ENCODE measurements around the gene ATP2C2.
"Not testable (repeated sequence)": the region's sequence is repeated elsewhere in the genome, so short reads cannot be mapped to it uniquely, and the experiment has no call there.

ATP2C2 gene

DNA sequence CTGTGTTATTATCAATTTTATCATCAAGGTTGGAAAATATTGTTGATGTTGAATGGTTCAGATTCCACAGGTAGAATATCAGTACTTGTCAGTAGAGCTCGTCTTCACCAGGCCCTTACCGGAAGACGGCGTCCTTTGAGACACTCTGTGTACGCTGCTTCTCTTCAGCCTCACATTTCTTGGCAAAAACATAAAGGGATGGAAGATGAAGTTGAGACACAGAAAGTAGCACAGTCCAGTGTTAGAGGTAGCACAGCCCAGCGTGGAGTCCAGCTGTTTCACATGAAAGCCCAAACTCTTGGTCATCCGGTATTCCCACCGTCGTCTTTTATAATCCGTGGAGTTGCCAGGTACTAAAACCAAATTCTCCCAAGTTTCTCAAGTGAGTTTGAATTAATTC, 30.4 kb downstream of the ATP2C2 start:
- no peak for DNase-seq

DNA sequence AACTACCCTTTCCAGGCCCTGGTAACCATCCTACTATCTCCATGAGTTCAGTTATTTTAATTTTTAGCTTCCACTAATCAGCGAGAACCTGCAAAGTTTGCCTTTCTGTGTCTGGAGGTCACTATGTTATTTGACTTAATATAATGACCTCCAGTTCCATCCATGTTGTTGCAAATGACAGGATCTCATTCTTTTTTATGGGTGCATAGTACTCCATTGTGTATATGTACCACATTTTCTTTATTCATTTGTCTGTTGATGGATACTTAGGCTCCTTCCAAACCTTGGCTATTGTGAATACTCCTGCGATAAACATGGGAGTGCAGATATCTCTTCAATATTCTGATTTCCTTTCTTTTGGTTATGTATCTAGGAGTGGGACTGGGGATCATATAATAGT, 31.6 kb downstream of the ATP2C2 start:
- not testable (repeated sequence) for DNase-seq

DNA sequence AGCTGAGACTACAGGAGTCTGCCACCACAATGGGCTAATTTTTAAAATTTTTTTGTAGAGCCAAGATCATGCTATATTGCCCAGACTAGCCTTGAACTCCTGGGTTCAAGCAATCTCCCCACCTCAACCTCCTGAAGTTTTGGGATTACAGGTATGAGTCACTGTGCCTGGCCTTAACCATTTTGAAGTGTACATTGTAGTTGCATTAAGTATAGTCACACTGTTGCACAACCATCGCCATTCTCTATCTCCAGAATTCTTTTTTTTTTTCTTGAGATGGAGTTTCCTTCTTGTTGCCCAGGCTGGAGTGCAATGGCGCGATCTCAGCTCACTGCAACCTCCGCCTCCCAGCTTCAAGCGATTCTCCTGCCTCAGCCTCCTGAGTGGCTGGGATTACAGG, 35.1 kb downstream of the ATP2C2 start:
- not testable (repeated sequence) for DNase-seq

DNA sequence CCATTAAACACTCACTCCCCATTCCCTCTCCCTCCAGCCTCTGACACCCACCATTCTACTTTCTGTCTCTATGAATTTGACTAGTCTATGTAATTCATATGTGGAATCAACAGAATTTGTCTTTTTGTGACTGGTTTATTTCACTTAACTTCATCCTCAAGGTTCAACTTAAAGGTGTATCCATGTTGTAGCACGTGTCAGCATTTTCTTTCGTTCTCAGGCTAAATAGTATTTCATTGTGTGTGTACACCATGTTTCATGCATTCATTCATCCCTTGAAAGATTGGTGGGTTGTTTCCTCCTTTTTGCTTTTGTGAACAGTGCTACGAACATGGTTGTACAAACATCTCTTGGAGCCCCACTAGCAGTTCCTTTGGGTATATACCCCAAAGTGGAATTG, 36.0 kb downstream of the ATP2C2 start:
- DNase-seq: no peak

DNA sequence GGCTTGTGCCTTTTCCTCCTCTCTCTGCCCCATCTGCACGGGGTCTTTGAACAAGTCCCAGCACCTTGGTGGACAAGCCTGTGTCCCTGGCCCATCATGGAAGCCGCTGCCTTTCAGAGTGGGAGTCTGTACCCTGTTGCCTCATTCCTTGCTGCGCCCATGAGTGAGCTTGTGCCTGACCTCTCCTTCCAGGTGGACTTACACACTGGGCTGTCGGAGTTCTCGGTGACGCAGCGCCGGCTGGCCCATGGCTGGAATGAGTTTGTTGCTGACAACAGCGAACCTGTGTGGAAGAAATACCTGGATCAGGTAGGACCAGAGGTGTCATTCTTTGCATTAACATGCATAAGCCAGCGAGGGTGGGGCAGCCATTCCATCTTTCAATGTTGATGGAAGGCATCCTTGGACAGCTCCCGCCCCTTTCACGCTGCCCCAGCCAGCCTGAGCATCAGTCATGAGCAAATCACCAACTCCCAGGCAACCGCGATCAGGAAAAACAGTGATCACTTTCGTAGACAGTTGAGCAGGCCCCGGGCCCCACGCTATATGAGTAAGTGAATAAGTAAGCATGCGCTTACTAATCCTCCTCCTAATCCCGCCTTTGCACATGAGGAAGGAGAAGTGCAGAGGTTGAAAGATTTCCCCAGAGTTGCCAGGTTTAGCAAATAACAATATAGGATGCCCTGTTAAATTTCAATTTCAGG, 36.8 kb downstream of the ATP2C2 start:
- DNase-seq: no peak

DNA sequence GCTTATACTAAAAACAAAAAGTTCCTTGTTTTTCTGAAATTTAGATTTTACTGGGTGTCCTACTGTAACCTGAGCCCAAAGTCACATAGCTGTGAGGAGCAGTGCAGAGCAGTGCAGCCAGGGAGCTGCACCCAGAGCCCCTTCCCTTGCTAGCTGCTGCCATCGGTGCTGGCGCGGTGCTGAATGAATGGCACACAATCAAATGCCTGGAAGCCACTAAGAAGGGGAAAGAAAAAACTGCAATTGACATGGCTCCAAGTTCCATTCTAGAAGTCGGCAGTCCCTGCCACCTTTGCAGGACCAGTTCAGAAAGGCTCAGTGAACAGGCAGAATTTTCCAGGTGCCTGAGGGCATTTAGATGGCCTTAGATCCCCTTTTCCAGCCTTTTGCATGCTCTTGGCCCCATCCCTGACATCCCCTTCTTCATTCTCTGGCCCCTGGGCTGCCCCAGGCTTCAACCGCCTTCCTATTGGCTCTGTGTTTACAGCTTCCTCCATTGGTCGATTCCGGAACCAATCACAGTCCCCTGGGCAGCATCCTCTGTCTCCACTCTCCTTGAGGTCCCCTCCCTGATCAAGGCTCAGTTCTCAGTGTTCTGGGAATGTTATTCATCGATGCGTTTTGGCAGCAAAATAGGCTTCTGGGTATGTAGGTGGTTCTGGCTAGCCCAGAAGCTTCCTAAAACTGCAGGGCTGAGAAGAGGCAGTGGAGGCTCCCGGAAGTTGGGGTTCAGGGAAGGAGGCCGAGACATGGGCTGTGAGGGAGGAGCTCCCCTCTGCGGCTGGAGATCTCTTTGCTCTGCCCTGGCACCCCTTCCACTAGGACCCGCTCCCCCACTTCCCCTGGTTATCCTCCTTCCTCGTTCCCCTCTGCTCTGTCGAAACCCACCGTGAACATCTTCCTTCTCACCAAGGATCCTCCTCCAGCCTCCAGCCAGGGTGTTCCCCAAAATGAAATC, 37.9 kb downstream of the ATP2C2 start:
- DNase-seq: no peak

DNA sequence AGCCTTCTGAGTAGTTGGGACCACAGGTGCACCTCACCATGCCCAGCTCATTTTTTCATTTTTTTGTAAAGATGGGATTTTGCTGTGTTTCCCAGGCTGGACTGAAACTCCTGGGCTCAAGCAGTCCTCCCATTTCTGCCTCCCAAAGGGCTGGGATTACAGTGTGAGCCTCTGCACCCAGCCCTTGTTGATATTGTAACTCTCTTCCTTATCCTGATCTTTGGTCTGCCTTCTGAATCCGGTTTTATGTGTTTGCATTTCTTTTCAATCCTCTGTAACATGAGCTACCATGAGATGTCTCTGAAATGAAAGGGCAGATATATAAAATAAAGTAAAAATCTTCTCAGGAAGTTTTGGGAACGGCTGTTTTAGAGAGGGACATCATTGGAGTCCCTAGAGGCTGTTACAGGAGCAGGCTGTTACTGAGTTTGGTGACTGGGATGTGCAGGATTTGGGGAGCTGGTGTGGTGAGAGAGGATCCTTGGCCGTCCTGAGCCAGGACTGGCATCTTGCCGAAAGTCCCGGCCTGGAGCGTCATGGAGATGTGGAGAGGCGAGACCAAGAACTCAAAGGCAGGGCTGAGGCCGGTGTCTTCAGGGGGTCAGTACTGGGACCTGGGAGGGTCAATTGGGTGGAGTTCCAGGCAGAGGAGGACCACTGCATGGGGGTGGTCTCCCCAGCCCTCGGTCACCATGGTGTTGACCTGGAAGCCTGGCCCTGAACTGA, 39.4 kb downstream of the ATP2C2 start:
- DNase-seq: no peak

DNA sequence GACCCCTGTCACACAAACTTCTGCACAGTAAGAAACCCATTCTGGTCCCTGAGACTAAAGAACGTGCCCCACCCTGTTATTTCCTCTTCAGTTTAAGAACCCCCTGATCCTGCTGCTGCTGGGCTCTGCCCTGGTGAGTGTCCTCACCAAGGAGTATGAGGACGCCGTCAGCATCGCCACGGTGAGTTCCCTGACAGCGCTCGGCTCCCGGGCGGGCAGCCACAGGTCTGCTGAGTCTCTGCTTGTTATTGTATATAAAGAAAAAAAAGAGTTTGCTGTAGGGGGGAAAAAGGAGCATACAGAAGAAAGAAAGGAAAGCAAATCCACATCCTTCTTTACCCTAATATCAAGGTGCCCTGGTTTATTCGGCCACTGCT, 40.0 kb downstream of the ATP2C2 start:
- no peak for DNase-seq

DNA sequence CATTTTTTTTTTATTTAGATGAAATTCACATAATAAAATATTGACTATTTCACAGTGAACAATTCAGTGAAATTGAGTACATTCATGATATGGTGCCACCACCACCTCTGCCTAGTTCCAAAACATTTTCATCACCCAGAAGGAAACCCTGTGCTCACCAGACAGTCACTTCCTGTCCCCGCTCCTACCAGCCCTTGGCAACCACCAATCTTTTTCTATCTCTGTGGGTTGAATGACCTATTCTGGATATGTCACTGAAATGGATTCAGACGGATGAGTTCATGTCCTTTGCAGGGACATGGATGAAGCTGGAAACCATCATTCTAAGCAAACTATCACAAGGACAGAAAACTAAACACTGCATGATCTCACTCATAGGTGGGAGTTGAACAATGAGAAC, 40.5 kb downstream of the ATP2C2 start:
- DNase-seq: no peak

DNA sequence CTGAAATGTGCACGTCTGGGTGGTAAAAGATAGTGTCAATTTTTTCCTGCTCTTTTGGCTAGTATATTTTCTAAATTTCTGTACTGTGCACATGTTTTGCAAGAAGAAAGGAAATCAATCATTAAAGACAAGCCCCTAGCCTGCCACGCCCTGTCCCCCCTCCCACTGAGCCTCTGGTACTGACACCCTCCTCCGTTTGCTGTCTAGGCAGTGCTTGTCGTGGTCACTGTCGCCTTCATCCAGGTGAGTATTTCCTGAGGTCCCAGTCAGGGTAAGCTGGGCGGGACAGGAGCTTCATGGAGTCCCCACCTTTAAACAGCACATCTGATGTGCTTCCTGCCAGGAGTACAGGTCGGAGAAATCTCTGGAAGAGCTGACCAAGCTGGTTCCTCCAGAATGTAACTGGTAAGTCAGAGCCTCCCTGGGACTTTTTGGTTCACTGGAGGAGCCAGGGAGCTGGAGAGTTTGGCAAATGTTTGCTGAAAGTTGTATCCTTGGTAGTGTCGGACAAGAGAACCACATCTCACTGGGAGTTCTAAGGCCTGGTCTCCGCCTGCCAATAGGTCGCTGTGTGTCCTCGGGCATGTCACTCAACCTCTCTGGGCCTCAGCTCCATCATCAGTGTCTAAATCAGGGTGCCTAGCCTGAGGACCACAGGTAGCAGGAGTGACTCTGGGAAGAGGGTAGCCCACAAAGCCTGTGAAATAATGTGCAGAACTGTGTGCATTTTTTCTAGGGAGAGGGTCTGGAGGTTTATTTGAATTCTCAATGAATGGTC, 42.2 kb downstream of the ATP2C2 start:
- no peak for DNase-seq

DNA sequence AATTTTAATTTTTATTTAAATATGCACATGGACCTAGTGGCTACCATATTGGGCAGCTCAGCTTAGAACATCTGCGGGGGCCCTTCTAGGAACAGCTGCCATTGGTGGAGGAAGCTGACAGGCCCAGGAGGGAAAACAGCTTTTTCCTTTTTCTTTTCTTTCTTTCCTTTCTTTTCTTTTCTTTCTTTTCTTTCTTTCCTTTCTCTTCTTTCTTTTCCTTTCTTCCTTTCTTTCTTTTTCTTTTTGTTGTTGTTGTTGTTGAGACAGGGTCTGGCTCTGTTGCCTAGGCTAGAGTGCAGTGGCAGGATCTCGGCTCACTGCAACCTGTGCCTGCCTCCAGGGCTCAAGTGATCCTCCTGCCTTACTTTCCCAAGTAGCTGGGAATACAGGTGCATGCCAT, 43.4 kb downstream of the ATP2C2 start:
- DNase-seq: no peak

DNA sequence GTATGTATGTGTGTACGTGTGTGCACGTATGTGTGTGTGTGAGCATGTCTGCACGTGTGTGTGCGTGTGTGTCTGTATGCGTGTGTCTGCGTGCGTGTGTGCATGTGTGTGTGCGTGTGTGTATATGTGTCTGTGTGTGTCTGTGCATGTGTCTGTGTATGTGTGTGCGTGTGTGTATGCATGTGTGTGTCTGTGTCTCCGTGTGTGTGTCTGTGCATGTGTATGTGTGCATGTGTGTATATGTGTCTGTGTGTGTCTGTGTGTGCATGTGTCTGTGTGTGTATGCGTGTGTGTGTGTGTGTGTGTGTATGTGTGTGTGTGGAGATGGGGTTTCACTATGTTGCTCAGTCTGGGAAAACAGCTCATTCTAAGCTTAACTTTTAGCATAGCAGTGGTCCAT, 43.9 kb downstream of the ATP2C2 start:
- no peak for DNase-seq

DNA sequence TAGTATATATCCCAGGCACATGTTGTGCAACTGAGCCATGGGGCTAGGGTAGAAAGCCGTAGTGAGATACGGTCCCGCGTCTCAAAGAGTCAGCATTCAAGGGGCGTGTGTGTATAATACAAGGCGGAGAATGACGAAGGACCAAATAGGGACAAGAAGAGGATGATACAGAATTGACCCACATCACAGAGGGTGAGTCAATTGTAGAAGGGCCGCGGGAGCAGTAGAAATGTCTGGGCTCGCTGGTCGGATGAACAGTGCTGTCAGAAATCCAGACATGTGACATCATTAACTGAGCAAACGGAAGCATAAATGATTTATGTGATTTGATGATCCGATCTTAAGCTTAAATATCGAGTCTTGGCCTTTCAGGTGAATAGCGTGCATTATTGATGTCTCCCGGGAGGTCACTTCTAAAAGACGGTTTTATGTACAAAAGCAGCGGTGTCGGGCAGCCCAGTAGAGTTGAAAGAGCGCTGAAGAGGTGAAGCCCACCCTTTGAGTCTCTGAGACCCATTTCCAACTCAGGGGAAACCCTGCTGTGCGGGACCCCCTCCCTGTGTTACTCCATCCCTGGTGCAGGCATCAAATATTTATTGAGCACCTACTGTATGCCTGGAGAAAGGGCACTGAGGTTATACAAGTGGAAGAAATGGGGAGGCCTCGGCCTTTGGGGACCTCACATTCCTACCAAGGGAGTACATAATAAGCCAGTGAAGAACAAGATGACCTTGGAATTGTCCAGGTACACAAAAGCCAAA, 45.1 kb downstream of the ATP2C2 start:
- DNase-seq: no peak

DNA sequence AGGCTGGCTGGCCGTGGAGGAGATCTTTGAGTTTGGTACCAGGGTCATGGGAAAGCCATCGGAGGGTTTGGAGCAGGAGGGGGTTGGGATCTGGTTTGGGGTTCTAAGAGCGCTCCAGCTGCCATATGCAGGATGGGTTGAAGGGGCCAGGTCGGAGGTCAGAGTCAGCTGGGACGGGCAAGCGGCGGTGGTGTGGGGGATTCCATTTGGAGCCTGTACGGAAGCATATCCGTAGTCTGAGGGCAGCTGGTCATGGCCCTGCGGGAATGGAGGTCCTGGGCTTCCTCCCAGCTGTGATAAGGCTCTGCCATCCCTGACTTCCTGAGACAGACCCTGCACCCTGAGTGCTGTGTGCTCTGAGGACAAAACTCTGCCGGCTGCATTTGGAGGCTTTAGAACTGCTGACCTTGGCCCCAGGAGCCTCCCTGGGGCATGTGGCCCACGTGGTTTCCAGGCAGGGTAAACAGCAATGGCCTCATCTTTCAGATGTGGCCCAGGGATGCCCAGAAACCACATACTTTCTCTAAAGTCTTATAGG, 46.5 kb downstream of the ATP2C2 start:
- no peak for DNase-seq

DNA sequence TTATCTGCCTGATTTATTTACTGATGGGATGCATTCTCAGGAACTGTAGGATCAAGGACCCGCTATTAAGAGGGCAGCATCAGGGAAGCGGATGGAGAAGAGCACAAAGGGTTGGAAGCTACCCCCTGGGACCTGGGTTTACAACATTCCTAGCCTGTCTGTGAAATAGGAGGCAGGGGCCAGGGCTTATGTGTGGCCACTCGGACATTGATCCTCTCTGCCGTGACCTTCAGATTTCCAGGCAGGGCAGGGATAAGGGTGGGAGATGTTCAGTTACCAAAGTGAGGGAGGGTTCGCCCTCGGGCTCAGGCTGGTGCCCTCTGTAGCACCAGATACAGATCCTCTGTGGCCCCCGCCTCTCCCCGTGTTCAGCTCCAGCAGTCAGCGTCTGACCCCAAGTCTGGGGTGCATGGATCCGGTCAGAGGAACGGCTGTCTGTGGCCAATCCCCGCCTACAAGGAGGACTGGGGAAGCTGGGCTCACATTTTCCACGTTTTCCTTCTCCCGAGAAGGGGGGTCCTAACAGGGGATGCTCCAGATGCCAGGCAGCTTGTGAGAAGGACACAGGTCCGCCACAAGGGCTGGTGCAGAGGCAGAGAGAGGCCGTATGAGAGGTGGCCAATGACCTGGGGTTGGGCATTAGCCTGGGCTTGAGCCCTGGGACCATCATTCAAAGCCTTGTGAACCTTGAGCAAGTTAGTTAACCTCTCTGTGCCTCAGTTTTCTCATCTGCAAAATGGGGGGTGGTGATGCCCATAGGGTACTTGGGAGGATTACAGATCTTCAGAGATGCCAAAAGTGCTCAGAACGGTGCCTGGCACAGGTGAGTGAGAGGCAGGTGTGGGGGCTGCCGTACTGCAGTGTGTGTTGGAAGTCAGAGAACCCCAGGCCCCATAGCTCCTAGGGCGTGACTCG, 48.3 kb downstream of the ATP2C2 start:
- no peak for DNase-seq

DNA sequence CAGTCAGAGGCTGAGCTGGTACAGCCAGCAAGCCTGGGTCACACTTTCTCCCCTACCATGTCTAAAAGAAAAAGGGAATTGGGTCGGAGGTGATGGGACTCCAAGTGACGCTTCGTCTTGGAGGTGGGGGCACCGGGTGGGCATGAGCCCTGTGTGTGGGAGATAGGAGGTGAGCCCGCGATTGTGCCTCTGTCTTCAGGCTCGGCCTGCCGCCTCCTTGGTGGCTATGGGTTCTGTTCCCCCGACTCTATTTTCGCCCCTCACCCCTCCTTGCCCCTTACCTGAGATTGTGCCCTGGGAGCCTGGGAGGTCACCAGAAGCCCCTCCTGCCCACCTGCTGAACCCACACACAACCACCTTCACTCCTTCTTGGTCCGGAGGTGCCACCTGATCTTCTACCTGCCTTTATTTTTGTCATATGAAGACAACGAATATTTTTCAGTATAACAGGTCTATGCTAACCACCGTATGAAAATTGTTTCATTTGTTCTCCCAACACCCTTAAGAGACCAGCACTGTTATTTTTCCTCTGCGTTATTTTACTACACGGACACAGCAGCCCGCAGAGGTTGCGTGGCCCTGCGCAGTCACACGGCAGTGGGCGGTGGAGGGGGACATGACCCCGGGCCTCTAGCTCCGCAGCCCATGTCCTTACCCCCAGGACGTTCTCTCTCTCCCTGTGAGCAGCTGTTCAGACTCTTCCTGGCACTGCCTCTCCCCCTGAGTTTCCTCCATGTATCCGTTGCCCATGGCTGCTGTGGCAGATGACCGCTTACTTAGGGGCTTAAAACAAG, 49.9 kb downstream of the ATP2C2 start:
- no peak for DNase-seq

DNA sequence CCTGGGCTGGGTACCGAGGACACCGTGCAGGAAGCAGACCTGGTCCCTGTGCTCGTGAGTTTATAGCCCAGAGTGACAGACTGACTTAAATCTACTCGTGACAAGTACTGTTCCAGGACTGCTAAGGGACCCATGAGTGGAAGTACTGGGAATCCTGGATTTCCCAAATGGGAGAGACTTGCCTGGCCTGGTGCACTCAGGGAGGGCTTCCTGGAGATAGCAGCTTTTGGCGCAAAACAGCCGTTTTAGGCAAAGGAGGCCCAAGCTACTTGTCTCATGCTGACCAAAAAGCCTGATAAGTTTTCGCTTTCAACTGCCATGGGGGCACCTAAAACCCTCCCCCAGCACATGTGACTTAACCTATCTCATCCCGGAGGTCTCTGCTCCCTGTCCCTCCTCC, 51.4 kb downstream of the ATP2C2 start:
- DNase-seq: no peak

DNA sequence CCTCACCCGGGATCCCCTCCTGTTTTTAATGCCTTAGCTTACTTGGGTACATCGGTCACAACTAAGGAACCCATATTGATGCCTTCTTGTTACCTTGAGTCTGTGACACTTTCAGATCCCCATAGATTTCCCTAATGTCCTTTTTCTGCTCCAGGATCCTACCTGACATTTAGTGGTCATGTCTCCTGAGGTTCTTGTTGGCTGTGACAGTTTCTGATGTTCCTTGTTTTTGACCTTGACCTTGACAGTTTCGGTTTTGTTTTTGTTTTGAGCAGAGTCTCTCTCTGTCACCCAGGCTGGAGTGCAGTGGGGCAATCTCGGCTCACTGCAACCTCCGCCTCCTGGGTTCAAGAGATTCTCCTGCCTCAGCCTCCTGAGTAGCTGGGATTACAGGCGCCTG, 52.2 kb downstream of the ATP2C2 start:
- not testable (repeated sequence) for DNase-seq

DNA sequence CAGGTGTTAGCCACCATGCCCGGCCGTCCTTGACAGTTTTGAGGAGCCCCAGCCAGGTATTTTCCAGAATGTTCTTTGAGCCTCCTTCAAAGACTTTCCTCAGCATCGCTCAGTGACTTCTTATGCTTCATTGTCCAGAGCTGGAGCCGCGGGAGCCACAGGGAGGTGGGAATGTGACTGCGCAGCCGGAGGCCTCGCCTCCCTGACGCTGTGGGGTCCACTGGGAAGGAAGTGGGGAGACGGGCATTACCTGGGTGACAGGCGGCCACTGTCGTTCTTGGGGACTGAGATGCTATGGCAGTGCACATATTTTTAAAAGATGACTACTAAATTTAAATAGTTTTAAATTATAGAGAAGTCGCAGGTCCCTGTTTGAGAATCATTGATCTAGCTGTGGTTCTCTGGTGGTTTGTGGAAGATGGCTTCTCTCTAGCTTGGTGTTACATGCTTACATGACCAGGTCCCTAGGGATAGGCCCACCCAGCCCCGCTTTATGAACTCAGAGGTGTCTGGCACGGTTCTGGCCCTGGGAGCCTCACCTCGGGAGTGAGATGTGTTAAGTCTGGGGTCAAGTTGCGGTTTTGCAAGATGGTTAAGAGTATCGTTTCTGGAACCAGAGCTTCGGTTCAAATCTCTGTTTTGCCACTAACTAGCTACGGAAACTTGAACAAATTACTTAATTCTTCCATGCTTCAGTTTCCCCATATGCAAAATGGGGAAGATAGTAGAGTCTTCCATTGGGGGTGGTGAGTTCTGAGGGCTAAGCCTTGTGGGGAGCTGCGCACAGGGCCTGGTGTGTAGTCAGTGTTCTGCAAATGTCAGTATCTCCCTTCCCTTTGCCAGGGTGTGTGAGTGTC, 53.0 kb downstream of the ATP2C2 start:
- DNase-seq: no peak
